NCI-H1694 treated with DMSO at 0.1 percent for 48 hours (cell line): Measurements from ENCODE around the gene NT5M.

Experiments used
- DNase-seq: peaks from one replicate; lab custom pipeline; 2025; lab: John Stamatoyannopoulos, UW

The NT5M gene

DNA sequence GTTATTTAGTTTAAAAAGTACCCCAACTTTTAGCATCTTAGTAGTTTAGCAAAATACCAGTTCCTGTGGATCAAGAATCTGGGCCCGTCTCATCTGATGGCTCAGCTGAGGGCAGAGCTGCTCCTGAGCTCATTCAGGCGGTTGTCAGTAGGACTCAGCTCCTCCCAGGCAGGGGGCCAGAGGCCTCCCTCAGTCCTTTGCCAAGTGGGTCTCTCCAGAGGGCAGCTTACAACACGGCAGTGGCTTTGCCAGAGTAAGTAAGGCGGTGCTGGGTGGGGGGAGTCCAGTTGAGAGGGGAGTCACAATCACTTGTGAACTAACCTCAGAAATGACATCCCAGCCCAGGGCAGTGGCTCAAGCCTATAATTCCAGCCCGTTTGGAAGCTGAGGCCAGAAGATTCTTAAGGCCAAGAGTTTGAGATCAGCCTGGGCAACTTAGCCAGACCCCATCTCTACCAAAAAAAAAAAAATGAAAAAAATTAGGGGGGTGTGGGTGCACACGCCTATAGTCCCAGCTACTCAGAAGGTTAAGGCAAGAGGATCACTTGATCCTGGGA lies 92.2 kb downstream of the NT5M start:
- DNase-seq, result no peak

- DNase-seq, result no peak
Observed at GRCh38 chr17:17395885-17396284, 92.7 kb downstream of the NT5M start.
